Measurements from ENCODE around the gene NR3C2. TPM values are rescaled to one million over a fixed set of nuclear protein-coding genes. Genes with fewer than 3 reads are reported as not detected.

The NR3C2 gene
- total RNA-seq, 1 donor from 2014 or later, result 0.14 TPM

GRCh38 chr4:148243837-148244236 is 198.4 kb downstream of the NR3C2 start:
- Mint-ChIP-seq H3K4me1 (no peaks in the 10 kb centered on the region), H3K9me3 (no peaks in the 10 kb centered on the region), H3K27ac (no peak overlapping the region), H3K4me3 (no peak overlapping the region), H3K36me3 (ENCODE audit: low read depth) (no peaks in the 10 kb centered on the region), H3K27me3 (no peaks in the 10 kb centered on the region)
- no peak for DNase-seq
- intact Hi-C loops (cut with micrococcal nuclease), result no loop called here

GRCh38 chr4:148240241-148240640 is 202.0 kb downstream of the NR3C2 start:
- Mint-ChIP-seq H3K27ac (no peak overlapping the region), H3K4me1 (no peaks in the 10 kb centered on the region), H3K27me3 (no peaks in the 10 kb centered on the region), H3K9me3 (no peaks in the 10 kb centered on the region), H3K36me3 (ENCODE audit: low read depth) (no peaks in the 10 kb centered on the region), H3K4me3 (no peak overlapping the region)
- no peak for DNase-seq
- intact Hi-C loops (cut with micrococcal nuclease), result no loop called here

- H3K27me3 Mint-ChIP-seq, result no peaks in the 10 kb centered on the region
- no peak overlapping the region for H3K27ac Mint-ChIP-seq
- DNase-seq, result no peak
- H3K36me3 Mint-ChIP-seq (ENCODE audit: low read depth), result no peaks in the 10 kb centered on the region
- no peaks in the 10 kb centered on the region for H3K4me1 Mint-ChIP-seq
- intact Hi-C loops (cut with micrococcal nuclease), result no loop called here
- H3K4me3 Mint-ChIP-seq, result no peak overlapping the region
- H3K9me3 Mint-ChIP-seq, result no peaks in the 10 kb centered on the region
These were observed 202.7 kb downstream of the NR3C2 start for GRCh38 chr4:148239494-148239985.

- intact Hi-C loops (cut with micrococcal nuclease), result no loop called here
- Mint-ChIP-seq H3K27me3 (no peaks in the 10 kb centered on the region), H3K4me3 (no peak overlapping the region), H3K27ac (no peak overlapping the region), H3K4me1 (no peaks in the 10 kb centered on the region), H3K36me3 (ENCODE audit: low read depth) (no peaks in the 10 kb centered on the region), H3K9me3 (no peaks in the 10 kb centered on the region)
- DNase-seq, result no peak
These were observed 203.3 kb downstream of the NR3C2 start for GRCh38 chr4:148238811-148239493.

- Mint-ChIP-seq H3K27ac (no peak overlapping the region), H3K4me3 (no peak overlapping the region), H3K36me3 (ENCODE audit: low read depth) (no peaks in the 10 kb centered on the region), H3K9me3 (no peaks in the 10 kb centered on the region), H3K4me1 (no peaks in the 10 kb centered on the region), H3K27me3 (no peaks in the 10 kb centered on the region)
- intact Hi-C loops (cut with micrococcal nuclease), result no loop called here
- DNase-seq, result no peak
These were observed 204.1 kb downstream of the NR3C2 start for GRCh38 chr4:148238086-148238485.

- Mint-ChIP-seq H3K27me3 (no peaks in the 10 kb centered on the region), H3K36me3 (ENCODE audit: low read depth) (no peaks in the 10 kb centered on the region), H3K4me3 (no peak overlapping the region), H3K4me1 (no peaks in the 10 kb centered on the region), H3K27ac (no peak overlapping the region), H3K9me3 (no peaks in the 10 kb centered on the region)
- intact Hi-C loops (cut with micrococcal nuclease), result no loop called here
- DNase-seq, result no peak
These were observed 206.4 kb downstream of the NR3C2 start for GRCh38 chr4:148235809-148236208.

- DNase-seq, result no peak
- Mint-ChIP-seq H3K4me1 (no peaks in the 10 kb centered on the region), H3K36me3 (ENCODE audit: low read depth) (no peaks in the 10 kb centered on the region), H3K9me3 (no peaks in the 10 kb centered on the region), H3K27ac (no peak overlapping the region), H3K27me3 (no peaks in the 10 kb centered on the region), H3K4me3 (no peak overlapping the region)
- intact Hi-C loops (cut with micrococcal nuclease), result no loop called here
These were observed 212.4 kb downstream of the NR3C2 start for GRCh38 chr4:148229798-148230197.

GRCh38 chr4:148229028-148229427 is 213.2 kb downstream of the NR3C2 start:
- no peaks in the 10 kb centered on the region for H3K36me3 Mint-ChIP-seq (ENCODE audit: low read depth)
- intact Hi-C loops (cut with micrococcal nuclease), result no loop called here
- DNase-seq, result no peak
- no peaks in the 10 kb centered on the region for H3K27me3 Mint-ChIP-seq
- H3K4me3 Mint-ChIP-seq, result no peak overlapping the region
- H3K27ac Mint-ChIP-seq, result no peak overlapping the region
- no peaks in the 10 kb centered on the region for H3K4me1 Mint-ChIP-seq
- no peaks in the 10 kb centered on the region for H3K9me3 Mint-ChIP-seq

GRCh38 chr4:148227147-148227546 is 215.1 kb downstream of the NR3C2 start:
- H3K27me3 Mint-ChIP-seq, result no peaks in the 10 kb centered on the region
- intact Hi-C loops (cut with micrococcal nuclease), result no loop called here

GRCh38 chr4:148226341-148226740 is 215.9 kb downstream of the NR3C2 start:
- Mint-ChIP-seq H3K36me3 (ENCODE audit: low read depth) (no peaks in the 10 kb centered on the region), H3K9me3 (no peaks in the 10 kb centered on the region), H3K4me1 (no peaks in the 10 kb centered on the region), H3K4me3 (no peak overlapping the region), H3K27ac (no peak overlapping the region), H3K27me3 (no peaks in the 10 kb centered on the region)
- intact Hi-C loops (cut with micrococcal nuclease), result no loop called here
- no peak for DNase-seq

More at GRCh38 chr4:148227147-148227546, 215.1 kb downstream of the NR3C2 start:
- no peaks in the 10 kb centered on the region for H3K36me3 Mint-ChIP-seq (ENCODE audit: low read depth)
- DNase-seq, result no peak
- no peaks in the 10 kb centered on the region for H3K4me1 Mint-ChIP-seq
- no peak overlapping the region for H3K27ac Mint-ChIP-seq
- no peaks in the 10 kb centered on the region for H3K9me3 Mint-ChIP-seq
- no peak overlapping the region for H3K4me3 Mint-ChIP-seq

- DNase-seq, result no peak
These were observed 216.6 kb downstream of the NR3C2 start for GRCh38 chr4:148225639-148226038.

GRCh38 chr4:148224476-148224875 is 217.7 kb downstream of the NR3C2 start:
- no peak for DNase-seq
- intact Hi-C loops (cut with micrococcal nuclease), result no loop called here
- Mint-ChIP-seq H3K27me3 (no peaks in the 10 kb centered on the region), H3K27ac (no peak overlapping the region), H3K4me1 (no peaks in the 10 kb centered on the region), H3K4me3 (no peak overlapping the region), H3K9me3 (no peaks in the 10 kb centered on the region), H3K36me3 (ENCODE audit: low read depth) (no peaks in the 10 kb centered on the region)

More at GRCh38 chr4:148225639-148226038, 216.6 kb downstream of the NR3C2 start:
- no peak overlapping the region for H3K27ac Mint-ChIP-seq
- no peaks in the 10 kb centered on the region for H3K4me1 Mint-ChIP-seq
- no peaks in the 10 kb centered on the region for H3K27me3 Mint-ChIP-seq
- H3K9me3 Mint-ChIP-seq, result no peaks in the 10 kb centered on the region
- no peak overlapping the region for H3K4me3 Mint-ChIP-seq
- intact Hi-C loops (cut with micrococcal nuclease), result no loop called here
- no peaks in the 10 kb centered on the region for H3K36me3 Mint-ChIP-seq (ENCODE audit: low read depth)

- intact Hi-C loops (cut with micrococcal nuclease), result no loop called here
- H3K4me3 Mint-ChIP-seq, result no peak overlapping the region
- no peaks in the 10 kb centered on the region for H3K27me3 Mint-ChIP-seq
- no peaks in the 10 kb centered on the region for H3K9me3 Mint-ChIP-seq
- no peaks in the 10 kb centered on the region for H3K36me3 Mint-ChIP-seq (ENCODE audit: low read depth)
- DNase-seq, result no peak
- H3K4me1 Mint-ChIP-seq, result no peaks in the 10 kb centered on the region
- no peak overlapping the region for H3K27ac Mint-ChIP-seq
These were observed 219.1 kb downstream of the NR3C2 start for GRCh38 chr4:148222991-148223660.

- no peaks in the 10 kb centered on the region for H3K36me3 Mint-ChIP-seq (ENCODE audit: low read depth)
- peaks cover 13% of the 10 kb centered on the region for H3K4me1 Mint-ChIP-seq
- H3K4me3 Mint-ChIP-seq, result peak overlapping the region; percentile 77
- H3K9me3 Mint-ChIP-seq, result peaks cover 4% of the 10 kb centered on the region
- peak overlapping the region; percentile 53 for H3K27ac Mint-ChIP-seq
- intact Hi-C loops (cut with micrococcal nuclease), result no loop called here
- no peaks in the 10 kb centered on the region for H3K27me3 Mint-ChIP-seq
- peak; percentile 80 for DNase-seq
These were observed 225.1 kb downstream of the NR3C2 start for GRCh38 chr4:148216866-148217814.
